Activated CD4-positive, alpha-beta memory T cell treated with anti-CD3 and anti-CD28 coated beads, Interleukin-2, amount 10 ng/mL, durations not matched to agents 7 days and 5 days (primary cell): ENCODE results near the gene PALD1. TPM values are rescaled to one million over a fixed set of nuclear protein-coding genes. Genes with fewer than 3 reads are reported as not detected.

ENCODE experiments used
- CTCF ChIA-PET: fragments of 350-600 bp; sonication (Branson Sonifier 250); formaldehyde crosslinking; loops from one replicate; lab custom pipeline; 2021; ENCODE audit warnings: antibody characterized with exemption, inconsistent platforms; lab: Charles Lee
- POLR2A ChIA-PET: fragments of 350-600 bp; sonication (Branson Sonifier 250); formaldehyde crosslinking; loops from one replicate; lab custom pipeline; 2021; ENCODE audit warnings: antibody characterized with exemption; lab: Charles Lee
- DNase-seq: peaks from one replicate; pipeline ENCODE4 v3.0.0-alpha.2; 2020
- H3K27ac Mint-ChIP-seq: one replicate; pipeline ENCODE4 v1.8.0; 2021; ENCODE audit warnings: mild to moderate bottlenecking, mixed read lengths
- H3K27me3 Mint-ChIP-seq: one replicate; pipeline ENCODE4 v1.8.0; 2021; ENCODE audit warnings: mixed read lengths
- H3K36me3 Mint-ChIP-seq: one replicate; pipeline ENCODE4 v1.8.0; 2021; ENCODE audit warnings: low read depth, mixed read lengths
- H3K4me1 Mint-ChIP-seq: one replicate; pipeline ENCODE4 v1.8.0; 2021; ENCODE audit warnings: mixed read lengths
- H3K4me3 Mint-ChIP-seq: one replicate; pipeline ENCODE4 v1.8.0; 2021; ENCODE audit warnings: mild to moderate bottlenecking, mixed read lengths
- H3K9me3 Mint-ChIP-seq: one replicate; pipeline ENCODE4 v1.8.0; 2021; ENCODE audit warnings: mixed read lengths
- total RNA-seq, 2 experiments: library from RNA; stranded (reverse); gene quantifications; one replicate each; pipeline ENCODE4 v1.2.3, GENCODE V29; 2021

PALD1 gene
- under 1 TPM; 0.08 to 0.15 TPM for total RNA-seq

DNA sequence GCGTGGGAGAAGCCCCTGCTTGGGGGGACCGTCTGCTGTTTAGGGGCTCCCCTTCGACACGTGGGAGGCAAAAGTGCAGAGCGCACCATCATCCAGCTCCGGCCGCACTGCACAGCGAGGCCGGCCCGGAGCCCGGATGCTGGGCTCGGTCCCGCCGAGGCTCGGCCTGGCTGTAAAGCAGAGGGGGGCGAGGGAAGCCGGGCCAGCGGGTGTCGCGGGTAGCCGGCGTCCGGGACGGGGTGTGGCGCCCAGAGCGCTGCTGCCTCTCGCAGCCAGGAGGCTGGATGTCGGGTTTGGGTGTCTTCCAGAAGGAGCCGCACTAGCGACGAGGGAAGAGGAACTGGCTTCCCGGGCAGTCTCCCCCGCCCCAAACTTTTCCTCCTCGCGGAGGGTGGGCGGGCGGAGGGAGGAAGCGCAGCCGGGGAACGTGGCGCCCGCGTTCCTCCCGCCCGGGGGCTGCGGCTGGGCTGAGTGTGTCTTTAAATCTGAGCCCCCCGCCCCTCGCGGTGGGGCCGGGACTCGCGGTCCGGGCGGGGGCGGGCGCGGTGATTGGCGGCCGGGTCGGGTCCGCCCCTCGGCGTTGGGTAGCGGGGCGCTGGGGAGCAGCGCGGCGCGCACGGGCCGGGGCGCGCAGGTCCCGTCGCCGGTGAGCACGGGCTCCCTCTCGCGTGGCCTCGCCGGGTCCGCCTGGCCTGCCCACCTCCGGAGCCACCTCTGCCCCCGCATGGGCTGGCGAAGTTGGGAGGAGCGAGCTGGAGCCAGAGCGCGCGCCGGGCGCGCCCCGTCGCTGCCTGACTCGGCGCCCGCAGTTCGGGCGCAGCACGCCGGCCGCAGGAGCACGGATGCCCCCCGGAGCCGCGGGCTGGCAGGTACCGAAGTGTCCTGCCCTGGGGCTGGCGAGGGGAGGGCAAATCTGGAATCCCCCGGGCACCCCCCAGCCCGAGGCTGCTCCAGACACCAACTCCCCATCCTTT is at the start of gene PALD1:
TSS of gene PALD1 (plus strand) at position 577 of the 974 bp plus-strand sequence. CDS start 47,185 bp downstream, outside the sequence.
- H3K4me1 Mint-ChIP-seq: peaks cover 32% of the 10 kb centered on the region
- peak within 1 kb of the TSS; percentile 63 for H3K4me3 Mint-ChIP-seq
- H3K9me3 Mint-ChIP-seq: no peaks in the 10 kb centered on the region
- DNase-seq: peak; percentile 32
- peaks cover 62% of the 10 kb centered on the region for H3K27me3 Mint-ChIP-seq
- no peaks in the 10 kb centered on the region for H3K36me3 Mint-ChIP-seq
- ChIA-PET POLR2A (interaction anchor here (0.9 to 1.8 kb wide), 3 partner anchors 16 to 96 kb away, joined by 4 to 10 read pairs (median 9); partner anchors contain the start of genes EIF4EBP2 and LRRC20), CTCF (interaction anchor here (1.4 kb wide), 1 partner anchor 75 kb away, joined by 3 read pairs; the partner anchor contains the start of gene EIF4EBP2)
- H3K27ac Mint-ChIP-seq: no peak within 1 kb of the TSS

DNA sequence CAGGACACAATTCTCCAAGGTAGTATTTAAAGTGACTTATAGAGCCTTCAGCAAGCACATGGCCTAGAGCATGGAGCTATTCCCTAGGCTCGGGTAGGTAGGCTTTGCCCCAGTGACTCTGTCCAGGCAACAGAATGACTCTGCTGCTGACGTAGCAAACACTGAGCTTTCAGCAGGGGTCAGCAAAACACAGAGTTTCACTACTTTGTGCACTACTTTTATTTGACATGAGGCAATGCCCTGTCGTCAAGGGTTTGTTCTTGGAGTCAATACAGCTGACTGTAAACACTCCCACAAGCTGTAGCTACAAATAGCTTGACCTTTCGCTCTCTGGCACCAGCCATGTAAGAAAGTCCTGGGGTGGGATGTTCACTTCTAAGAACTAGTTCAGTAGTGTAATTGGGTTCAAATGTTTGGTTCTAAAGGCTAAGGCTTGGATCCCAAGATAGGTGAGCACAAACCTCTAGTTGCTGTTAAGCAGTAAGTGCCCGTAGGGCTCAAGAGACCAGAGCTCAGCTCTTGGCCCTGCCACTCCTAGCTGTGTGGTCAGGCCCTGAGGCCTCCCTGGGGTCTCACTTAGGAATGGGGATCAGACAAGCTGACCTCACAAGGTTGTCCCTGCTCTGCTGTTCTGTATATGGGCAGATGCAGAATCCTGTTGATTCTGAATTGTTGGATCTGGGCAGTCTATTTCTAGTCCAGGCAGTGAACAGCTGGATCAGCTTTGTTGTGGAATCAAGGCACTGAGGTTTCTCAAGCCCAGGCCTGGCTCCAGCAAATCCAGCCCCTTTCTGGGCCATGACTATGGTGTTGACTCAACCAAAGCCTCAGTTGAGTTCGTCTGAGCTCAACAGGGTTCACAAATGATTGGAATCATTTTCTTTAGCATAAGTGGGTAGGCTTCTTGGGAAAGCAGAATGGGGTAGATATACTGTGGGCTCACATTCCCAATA is 47.8 kb upstream of the PALD1 start:
- POLR2A ChIA-PET: interaction anchor here (1.1 to 4.0 kb wide), 5 partner anchors 13 to 49 kb away, joined by 3 to 52 read pairs (median 8); partner anchors contain the start of gene EIF4EBP2

DNA sequence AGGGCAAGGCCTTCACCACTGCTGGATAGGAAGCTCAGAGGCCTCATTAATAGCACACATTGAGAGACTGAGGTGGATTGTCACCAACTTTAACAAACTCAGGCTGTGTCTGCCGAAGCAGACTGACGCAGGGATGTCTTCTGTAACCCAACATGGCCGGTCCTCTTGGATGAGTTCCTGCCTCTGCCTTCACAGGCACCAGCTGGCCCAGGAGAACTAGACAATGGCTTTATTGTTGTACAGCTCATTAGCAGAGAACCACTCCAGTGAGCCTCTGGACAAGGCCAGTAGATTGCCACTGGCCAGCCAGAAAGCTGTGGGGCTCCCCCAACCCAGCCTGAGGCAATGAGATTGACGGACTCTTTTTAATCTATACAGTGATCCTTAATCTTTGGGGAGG is 46.5 kb upstream of the PALD1 start:
- no peak for DNase-seq
- Mint-ChIP-seq H3K4me1 (peaks cover 39% of the 10 kb centered on the region), H3K4me3 (peak overlapping the region; percentile 83), H3K36me3 (peaks cover 30% of the 10 kb centered on the region), H3K27me3 (peaks cover 5% of the 10 kb centered on the region), H3K27ac (peak overlapping the region; percentile 87), H3K9me3 (no peaks in the 10 kb centered on the region)
- ChIA-PET CTCF (interaction anchor here (1.0 to 5.6 kb wide), 7 partner anchors 8 to 316 kb away, joined by 3 to 39 read pairs (median 8); partner anchors contain the start of genes EIF4EBP2 and TYSND1), POLR2A (interaction anchor here (0.9 to 4.0 kb wide), 7 partner anchors 8 to 108 kb away, joined by 3 to 52 read pairs (median 3); partner anchors contain the start of gene EIF4EBP2)

More for the DNA sequence above, 47.8 kb upstream of the PALD1 start:
- no peak overlapping the region for H3K4me3 Mint-ChIP-seq
- CTCF ChIA-PET: interaction anchor here (1.0 to 5.6 kb wide), 9 partner anchors 10 to 110 kb away, joined by 3 to 39 read pairs (median 5); partner anchors contain the start of genes EIF4EBP2 and NODAL
- H3K9me3 Mint-ChIP-seq: no peaks in the 10 kb centered on the region
- H3K36me3 Mint-ChIP-seq: peaks cover 30% of the 10 kb centered on the region
- H3K4me1 Mint-ChIP-seq: peaks cover 39% of the 10 kb centered on the region
- no peak overlapping the region for H3K27ac Mint-ChIP-seq
- H3K27me3 Mint-ChIP-seq: no peaks in the 10 kb centered on the region
- no peak for DNase-seq

DNA sequence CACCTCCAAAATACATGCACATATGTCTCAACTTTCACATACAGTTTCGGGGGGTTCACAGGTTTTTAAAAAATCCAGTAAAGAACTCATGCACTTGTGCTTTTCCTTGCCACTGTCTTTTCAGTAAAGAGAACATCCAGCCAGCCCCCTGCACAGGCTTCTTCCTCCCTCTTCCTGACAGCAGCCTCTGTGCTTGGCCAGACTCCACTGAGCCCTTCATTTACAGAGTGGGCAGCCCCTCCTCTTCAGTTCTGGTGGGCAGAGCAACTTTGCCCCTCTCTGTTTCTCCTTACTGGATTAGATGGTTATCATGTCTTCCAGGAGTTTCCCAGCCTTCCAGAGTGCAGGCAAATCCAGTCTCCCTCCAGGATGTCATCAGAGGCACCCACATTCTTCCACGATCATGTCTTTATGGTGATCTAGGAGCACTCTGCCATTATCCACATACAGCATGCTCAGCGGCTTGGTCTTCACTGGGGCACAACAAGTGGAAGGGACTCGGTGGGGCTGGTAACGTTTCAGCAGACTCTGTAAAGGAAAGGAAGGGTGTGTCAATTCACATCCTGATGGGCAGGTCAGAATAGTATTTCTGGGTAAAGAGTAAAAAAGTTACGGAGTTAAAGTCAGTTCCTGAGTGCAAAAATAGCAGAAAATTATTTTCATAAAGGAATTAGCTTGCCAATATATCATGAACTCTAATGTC is 45.9 kb upstream of the PALD1 start:
- H3K9me3 Mint-ChIP-seq: no peaks in the 10 kb centered on the region
- ChIA-PET CTCF (interaction anchor here (0.9 to 5.6 kb wide), 8 partner anchors 13 to 317 kb away, joined by 3 to 39 read pairs (median 7); partner anchors contain the start of genes EIF4EBP2, PPA1 and TYSND1), POLR2A (interaction anchor here (0.8 to 4.0 kb wide), 8 partner anchors 9 to 341 kb away, joined by 3 to 52 read pairs (median 3); partner anchors contain the start of gene EIF4EBP2)
- DNase-seq: peak; percentile 38
- H3K36me3 Mint-ChIP-seq: peaks cover 27% of the 10 kb centered on the region
- H3K4me1 Mint-ChIP-seq: peaks cover 39% of the 10 kb centered on the region
- H3K27me3 Mint-ChIP-seq: peaks cover 9% of the 10 kb centered on the region
- peak overlapping the region; percentile 87 for H3K27ac Mint-ChIP-seq
- H3K4me3 Mint-ChIP-seq: peak overlapping the region; percentile 83

DNA sequence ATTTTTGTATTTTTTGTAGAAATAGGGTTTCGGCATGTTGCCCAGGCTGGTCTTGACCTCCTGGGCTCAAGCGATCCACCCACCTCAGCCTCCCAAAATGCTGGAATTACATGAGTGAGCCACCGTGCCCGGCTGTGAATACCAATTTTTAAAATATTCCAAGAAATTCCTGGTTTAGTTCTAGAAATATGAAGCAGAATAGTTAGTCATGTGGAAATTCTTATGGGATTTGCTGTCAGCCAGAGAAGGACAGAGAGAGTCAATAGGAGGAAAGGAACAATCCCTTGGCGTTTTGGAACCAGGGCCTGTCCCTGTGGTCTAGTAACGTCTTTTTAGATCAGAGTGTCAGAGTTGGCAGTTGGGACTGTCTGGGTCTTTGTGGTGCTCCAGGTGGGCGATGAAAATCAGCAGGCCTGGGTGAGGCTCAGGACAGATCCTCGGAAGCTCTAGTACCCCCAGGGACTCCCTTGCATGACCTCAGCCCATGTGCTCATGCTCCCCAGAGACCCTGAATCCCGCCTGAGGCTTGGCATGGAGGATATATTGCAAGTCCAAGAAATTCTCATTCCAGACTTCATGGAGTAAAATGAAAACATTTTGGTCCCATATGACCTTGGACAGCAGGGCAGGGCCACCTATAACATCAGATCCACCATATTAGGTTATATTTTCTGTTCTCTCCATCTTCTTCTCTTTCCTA is 44.8 kb upstream of the PALD1 start:
- Mint-ChIP-seq H3K36me3 (peaks cover 24% of the 10 kb centered on the region), H3K27ac (peak overlapping the region; percentile 87), H3K4me3 (no peak overlapping the region), H3K4me1 (peaks cover 39% of the 10 kb centered on the region), H3K27me3 (peaks cover 16% of the 10 kb centered on the region), H3K9me3 (no peaks in the 10 kb centered on the region)
- no peak for DNase-seq
- CTCF ChIA-PET: interaction anchor here (0.6 to 5.6 kb wide), 7 partner anchors 14 to 287 kb away, joined by 3 to 39 read pairs (median 6); partner anchors contain the start of genes EIF4EBP2, PPA1 and TYSND1
- POLR2A ChIA-PET: interaction anchor here (0.8 to 4.0 kb wide), 6 partner anchors 8 to 342 kb away, joined by 3 to 52 read pairs (median 3); partner anchors contain the start of gene EIF4EBP2

DNA sequence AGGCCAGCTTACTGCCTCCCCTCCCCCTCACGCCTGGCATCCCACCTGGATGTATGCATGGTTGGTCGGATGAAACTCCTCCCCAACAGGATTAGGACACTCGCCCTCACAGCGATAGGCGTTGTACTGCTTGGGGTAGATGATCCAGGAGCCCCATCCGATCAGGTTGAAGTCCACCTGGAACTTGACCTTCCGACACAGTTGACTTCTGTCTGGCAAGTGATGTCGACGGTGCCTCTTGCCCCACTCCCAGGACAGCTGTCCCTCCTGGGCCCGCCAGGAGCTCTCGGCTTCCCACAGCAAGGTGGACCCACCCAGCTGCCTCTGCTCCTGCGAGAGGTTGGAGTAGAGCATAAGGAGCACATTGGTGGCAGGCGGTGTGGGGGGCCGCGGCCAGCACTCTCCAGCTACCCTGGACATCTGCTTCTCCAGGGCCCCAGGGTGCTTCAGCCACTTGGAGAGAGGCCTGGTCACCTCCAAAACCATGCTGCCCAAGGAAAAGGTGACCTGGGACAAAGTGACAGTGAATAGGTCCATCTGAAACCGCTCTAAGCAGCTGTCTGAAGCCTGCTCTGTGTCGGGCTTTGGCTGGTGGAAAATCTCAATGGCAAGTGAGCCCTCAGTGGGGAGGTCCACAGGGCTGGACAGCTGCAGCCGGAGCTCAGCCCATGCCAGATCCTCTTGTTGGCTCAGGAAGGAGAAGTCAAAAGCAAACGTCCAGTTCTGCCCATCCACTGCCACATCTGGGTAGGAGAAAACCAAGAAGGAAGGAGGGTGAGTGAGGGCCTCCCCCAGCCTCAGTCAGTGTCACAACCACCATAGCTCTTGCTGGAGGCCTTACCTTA is 43.1 kb upstream of the PALD1 start:
- CTCF ChIA-PET: interaction anchor here (5.6 kb wide), 1 partner anchor 30 kb away, joined by 39 read pairs; the partner anchor contains the start of gene EIF4EBP2
- Mint-ChIP-seq H3K27me3 (peaks cover 31% of the 10 kb centered on the region), H3K36me3 (peaks cover 16% of the 10 kb centered on the region), H3K4me3 (no peak overlapping the region), H3K27ac (no peak overlapping the region), H3K4me1 (peaks cover 39% of the 10 kb centered on the region), H3K9me3 (no peaks in the 10 kb centered on the region)
- DNase-seq: no peak
- POLR2A ChIA-PET: interaction anchor here (1.5 kb wide), 1 partner anchor 30 kb away, joined by 3 read pairs; no protein-coding TSS in a partner anchor

DNA sequence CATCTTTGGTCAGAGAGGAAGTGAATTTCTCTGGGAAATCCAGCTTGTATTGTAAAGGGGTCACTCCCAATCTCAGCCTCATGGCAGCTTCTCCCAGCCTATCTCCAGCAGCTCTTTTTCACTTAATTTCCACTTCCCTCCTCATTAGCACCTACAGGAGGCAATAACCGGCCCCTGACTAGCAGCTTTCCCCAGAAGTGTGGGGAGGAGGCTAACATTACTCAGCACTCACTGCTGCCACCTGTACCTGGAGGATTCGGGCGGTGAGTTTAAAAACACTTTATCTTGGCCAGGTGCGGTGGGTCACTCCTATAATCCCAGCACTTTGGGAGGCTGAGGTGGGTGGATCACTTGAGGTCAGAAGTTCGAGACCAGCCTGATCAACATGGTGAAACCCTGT is 40.8 kb upstream of the PALD1 start:
- CTCF ChIA-PET: interaction anchor here (1.1 kb wide), 1 partner anchor 23 kb away, joined by 3 read pairs; no protein-coding TSS in a partner anchor
- H3K4me1 Mint-ChIP-seq: peaks cover 34% of the 10 kb centered on the region
- no peaks in the 10 kb centered on the region for H3K9me3 Mint-ChIP-seq
- H3K27ac Mint-ChIP-seq: no peak overlapping the region
- no peak overlapping the region for H3K4me3 Mint-ChIP-seq
- peaks cover 14% of the 10 kb centered on the region for H3K36me3 Mint-ChIP-seq
- peaks cover 49% of the 10 kb centered on the region for H3K27me3 Mint-ChIP-seq
- DNase-seq: no peak
- POLR2A ChIA-PET: interaction anchor here (1.0 kb wide), 1 partner anchor 33 kb away, joined by 3 read pairs; the partner anchor contains the start of gene EIF4EBP2

- Mint-ChIP-seq H3K9me3 (no peaks in the 10 kb centered on the region), H3K36me3 (peaks cover 9% of the 10 kb centered on the region), H3K27me3 (peaks cover 60% of the 10 kb centered on the region), H3K4me3 (peak overlapping the region; percentile 1), H3K27ac (no peak overlapping the region), H3K4me1 (peaks cover 15% of the 10 kb centered on the region)
- no peak for DNase-seq
- ChIA-PET CTCF (interaction anchor here (1.5 kb wide), 1 partner anchor 9 kb away, joined by 5 read pairs; no protein-coding TSS in a partner anchor), POLR2A (no interaction called here)
These were observed 38.0 kb upstream of the PALD1 start for GRCh38 chr10:70440296-70441160.

- Mint-ChIP-seq H3K27me3 (peaks cover 60% of the 10 kb centered on the region), H3K9me3 (no peaks in the 10 kb centered on the region), H3K4me1 (peaks cover 15% of the 10 kb centered on the region), H3K36me3 (peaks cover 9% of the 10 kb centered on the region), H3K4me3 (peak within 1 kb of the TSS; percentile 1), H3K27ac (no peak within 1 kb of the TSS)
- CTCF ChIA-PET: interaction anchor here (1.4 to 1.5 kb wide), 2 partner anchors 10 to 11 kb away, joined by 3 to 5 read pairs; no protein-coding TSS in a partner anchor
- DNase-seq: no peak
- POLR2A ChIA-PET: no interaction called here
These were observed 37.2 kb upstream of the PALD1 start, which contains the start of gene NODAL for GRCh38 chr10:70441161-70441894. NODAL (minus strand) TSS chr10:70441681; CDS start chr10:70441667, 14 bp downstream.
